GM23248 (cell line): ENCODE data around the gene PHF21A. TPM values are rescaled to one million over a fixed set of nuclear protein-coding genes. Genes with fewer than 3 reads are reported as not detected.

Experiments
- DNase-seq: peaks from one replicate; pipeline ENCODE4 v3.0.0-alpha.2; 2015
- H2AFZ ChIP-seq: fragments of 200-600 bp; sonication (generic); 2 replicates; pipeline ENCODE4 v1.6.1; 2016; ENCODE audit warnings: antibody characterized with exemption
- H3F3A ChIP-seq: fragments of 200-600 bp; sonication (generic); 2 replicates; pipeline ENCODE4 v1.6.1; 2016; ENCODE audit warnings: mild to moderate bottlenecking, antibody characterized with exemption, mixed run types; ENCODE audit not compliant: insufficient read depth
- H3K27ac ChIP-seq: fragments of 200-600 bp; sonication (generic); 2 replicates; pipeline ENCODE4 v1.5.1; 2016; ENCODE audit warnings: mild to moderate bottlenecking
- H3K27me3 ChIP-seq: fragments of 200-600 bp; sonication (generic); replicated peaks from 2 replicates; pipeline ENCODE4 v1.6.1; 2016; ENCODE audit warnings: mild to moderate bottlenecking; ENCODE audit not compliant: insufficient read depth
- H3K36me3 ChIP-seq: fragments of 200-600 bp; sonication (generic); 2 replicates; pipeline ENCODE4 v1.6.1; 2016; ENCODE audit warnings: low read depth, mild to moderate bottlenecking
- H3K4me1 ChIP-seq: fragments of 200-600 bp; sonication (generic); 2 replicates; pipeline ENCODE4 v1.6.1; 2016; ENCODE audit warnings: mild to moderate bottlenecking; ENCODE audit not compliant: insufficient read depth
- H3K4me2 ChIP-seq: fragments of 200-600 bp; sonication (generic); one replicate; pipeline ENCODE4 v1.6.1; 2016; ENCODE audit warnings: mild to moderate bottlenecking; ENCODE audit not compliant: unreplicated experiment
- H3K4me3 ChIP-seq: fragments of 200-600 bp; sonication (generic); 2 replicates; pipeline ENCODE4 v1.5.1; 2016; ENCODE audit warnings: mild to moderate bottlenecking
- H3K79me2 ChIP-seq: fragments of 200-600 bp; sonication (generic); 2 replicates; pipeline ENCODE4 v1.6.1; 2016; ENCODE audit warnings: mild to moderate bottlenecking; ENCODE audit not compliant: insufficient read depth
- H3K9ac ChIP-seq: fragments of 200-600 bp; sonication (generic); 2 replicates; pipeline ENCODE4 v1.6.1; 2016; ENCODE audit warnings: mild to moderate bottlenecking
- H3K9me2 ChIP-seq: fragments of 200-600 bp; sonication (generic); 2 replicates; pipeline ENCODE4 v1.6.1; 2016; ENCODE audit warnings: mixed run types, mild to moderate bottlenecking, moderate library complexity; ENCODE audit not compliant: insufficient read depth
- H3K9me3 ChIP-seq: fragments of 200-600 bp; sonication (generic); one replicate; pipeline ENCODE4 v1.6.1; 2017; ENCODE audit warnings: low read depth
- H4K20me1 ChIP-seq: fragments of 200-600 bp; sonication (generic); 2 replicates; pipeline ENCODE4 v1.6.0; 2016; ENCODE audit not compliant: insufficient read depth
- EZH2 ChIP-seq: fragments of 200-600 bp; sonication (generic); IDR thresholded peaks from 2 replicates; pipeline ENCODE4 v1.6.1; 2018; ENCODE audit warnings: antibody characterized with exemption, mild to moderate bottlenecking; ENCODE audit not compliant: insufficient read depth, poor library complexity, severe bottlenecking
- EZH2phosphoT487 ChIP-seq: fragments of 200-600 bp; sonication (generic); IDR thresholded peaks from 2 replicates; pipeline ENCODE4 v1.6.1; 2018; ENCODE audit warnings: antibody characterized with exemption, moderate library complexity, mild to moderate bottlenecking, low read depth; ENCODE audit not compliant: insufficient read depth
- WGBS, 2 experiments: methylation state at CpG; one replicate each; pipeline ENCODE4 v1.1.6; 2015 to 2017; ENCODE audit warnings: low lambda C conversion rate in 2 of 2, low coverage in 1 of 2; ENCODE audit errors: missing lambda C conversion rate in 2 of 2; 5-methylcytosine and 5-hydroxymethylcytosine counted together
- in situ Hi-C: fragments of 300-500 bp; cut with MboI; formaldehyde crosslinking; loops from 2 replicates; pipeline ENCODE4 v1.15.0; 2020
- polyA plus RNA-seq: library from polyadenylated mRNA; unstranded; fragments of >200 nt; fragmentation: Nextera tagmentation; extraction: Ambion mirVana; gene quantifications from 2 replicates; pipeline ENCODE4 v1.2.1, GENCODE V29; 2016
- total RNA-seq: library from RNA; depleted of rRNA; stranded (reverse); fragments of >200 nt; shearing (Covaris generic); gene quantifications from 2 replicates; pipeline ENCODE4 v1.2.3, GENCODE V29; 2014

Gene PHF21A
- total and polyA plus RNA-seq, 2 experiments from 2014 or later: 11.2 to 17.0 TPM

- Histone ChIP-seq H4K20me1 (no peaks in the 10 kb centered on the region), H3K9ac (no peak overlapping the region), H3K4me2 (no peak overlapping the region), H3K36me3 (no peaks in the 10 kb centered on the region), H3K27me3 (peaks cover under 1% of the 10 kb centered on the region; the same call in 1 of the 2 replicates), H3K4me1 (no peaks in the 10 kb centered on the region), H3K9me2 (no peaks in the 10 kb centered on the region), H3F3A (no peaks in the 10 kb centered on the region), H3K27ac (no peak overlapping the region), H2AFZ (no peak overlapping the region), H3K79me2 (no peaks in the 10 kb centered on the region), H3K4me3 (no peak overlapping the region), H3K9me3 (no peaks in the 10 kb centered on the region)
- 74 to 79% methylated on average over 29 to 31 of the region's 31 CpGs for WGBS, 2 experiments
- in situ Hi-C loops: no loop called here
- TF ChIP-seq EZH2: no peak
- TF ChIP-seq EZH2phosphoT487: no peak
- DNase-seq: no peak
These were observed 22.0 kb upstream of the PHF21A start for GRCh38 chr11:46143049-46143806.

DNA sequence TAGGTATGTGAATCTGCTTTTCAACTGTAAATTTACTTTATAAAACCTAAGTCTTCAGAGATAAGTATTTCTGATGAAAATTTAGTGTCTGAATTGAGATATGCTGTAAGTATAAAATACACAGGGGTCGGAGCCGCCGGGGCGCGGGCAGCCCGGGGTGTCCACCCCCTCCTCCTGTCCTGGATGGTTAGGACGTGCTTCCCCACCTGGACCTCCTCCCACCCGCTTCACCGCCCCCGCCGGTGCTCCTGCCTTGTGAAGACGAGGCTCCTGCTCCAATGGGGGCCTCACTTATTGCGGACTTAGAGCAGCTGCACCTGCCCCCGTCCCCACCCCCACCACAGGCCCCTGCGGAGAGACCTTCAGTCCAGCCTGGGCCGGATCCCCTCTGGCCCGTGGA is 21.3 kb upstream of the PHF21A start:
- TF ChIP-seq EZH2phosphoT487 (no peak), EZH2 (no peak)
- Histone ChIP-seq H3K36me3 (no peaks in the 10 kb centered on the region), H3K9ac (no peak overlapping the region), H3K27ac (no peak overlapping the region), H3K27me3 (peaks cover 6% of the 10 kb centered on the region), H3K9me2 (no peaks in the 10 kb centered on the region), H3K4me2 (no peak overlapping the region), H3K4me1 (no peaks in the 10 kb centered on the region), H3K4me3 (no peak overlapping the region), H3F3A (no peaks in the 10 kb centered on the region), H4K20me1 (no peaks in the 10 kb centered on the region), H3K79me2 (no peaks in the 10 kb centered on the region), H3K9me3 (no peaks in the 10 kb centered on the region), H2AFZ (no peak overlapping the region)
- DNase-seq: no peak
- in situ Hi-C loops: no loop called here
- WGBS, 2 experiments: 65 to 68% methylated on average over 7 to 17 of the region's 17 CpGs

DNA sequence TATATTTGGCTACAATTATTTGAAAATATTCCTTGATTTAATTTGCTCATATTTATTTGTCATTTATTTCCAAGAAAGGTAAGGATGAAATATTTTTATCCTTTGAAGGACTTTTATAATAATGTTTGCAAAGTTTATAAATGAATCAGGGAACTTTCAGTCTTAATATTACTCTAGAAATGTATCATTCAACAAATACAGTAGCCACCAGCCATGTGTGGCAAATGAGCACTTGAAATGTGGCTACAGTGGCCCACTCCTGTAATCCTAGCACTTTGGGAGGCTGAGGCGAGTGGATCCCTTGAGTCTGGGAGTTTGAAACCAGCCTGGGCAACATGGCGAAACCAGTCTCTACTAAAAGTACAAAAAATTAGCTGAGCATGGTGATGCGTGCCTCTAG is 20.3 kb upstream of the PHF21A start:
- no peaks in the 10 kb centered on the region for H3K79me2 ChIP-seq
- peaks cover 8% of the 10 kb centered on the region for H3K27me3 ChIP-seq
- no peaks in the 10 kb centered on the region for H3K4me1 ChIP-seq
- in situ Hi-C loops: no loop called here
- H3F3A ChIP-seq: no peaks in the 10 kb centered on the region
- H3K27ac ChIP-seq: no peak overlapping the region
- no peak for DNase-seq
- H3K4me2 ChIP-seq: no peak overlapping the region
- 91 to 92% methylated on average over 3 of the region's 3 CpGs for WGBS, 2 experiments
- H3K9ac ChIP-seq: no peak overlapping the region
- no peaks in the 10 kb centered on the region for H3K36me3 ChIP-seq
- no peak overlapping the region for H2AFZ ChIP-seq
- H3K9me3 ChIP-seq: no peaks in the 10 kb centered on the region
- H3K9me2 ChIP-seq: no peaks in the 10 kb centered on the region
- H3K4me3 ChIP-seq: no peak overlapping the region
- H4K20me1 ChIP-seq: no peaks in the 10 kb centered on the region
- TF ChIP-seq EZH2phosphoT487 (no peak), EZH2 (no peak)

- TF ChIP-seq EZH2: no peak
- TF ChIP-seq EZH2phosphoT487: no peak
- H3K9me2 ChIP-seq: no peaks in the 10 kb centered on the region
- H3K4me1 ChIP-seq: no peaks in the 10 kb centered on the region
- no peak overlapping the region for H3K4me2 ChIP-seq
- H3F3A ChIP-seq: no peaks in the 10 kb centered on the region
- no peak overlapping the region for H2AFZ ChIP-seq
- H3K9me3 ChIP-seq: no peaks in the 10 kb centered on the region
- H3K4me3 ChIP-seq: no peak overlapping the region
- no peaks in the 10 kb centered on the region for H3K79me2 ChIP-seq
- H4K20me1 ChIP-seq: no peaks in the 10 kb centered on the region
- H3K27me3 ChIP-seq: peaks cover 8% of the 10 kb centered on the region
- H3K36me3 ChIP-seq: no peaks in the 10 kb centered on the region
- 56 to 67% methylated on average over 3 of the region's 3 CpGs for WGBS, 2 experiments
- no peak overlapping the region for H3K27ac ChIP-seq
- in situ Hi-C loops: loop anchor here (10.0 kb wide), 1 partner anchor 180 kb away; no protein-coding TSS in a partner anchor
- H3K9ac ChIP-seq: no peak overlapping the region
- no peak for DNase-seq
These were observed 13.3 kb upstream of the PHF21A start for GRCh38 chr11:46134540-46134939.
